ENCODE results near the gene COQ8A.

Gene COQ8A

DNA sequence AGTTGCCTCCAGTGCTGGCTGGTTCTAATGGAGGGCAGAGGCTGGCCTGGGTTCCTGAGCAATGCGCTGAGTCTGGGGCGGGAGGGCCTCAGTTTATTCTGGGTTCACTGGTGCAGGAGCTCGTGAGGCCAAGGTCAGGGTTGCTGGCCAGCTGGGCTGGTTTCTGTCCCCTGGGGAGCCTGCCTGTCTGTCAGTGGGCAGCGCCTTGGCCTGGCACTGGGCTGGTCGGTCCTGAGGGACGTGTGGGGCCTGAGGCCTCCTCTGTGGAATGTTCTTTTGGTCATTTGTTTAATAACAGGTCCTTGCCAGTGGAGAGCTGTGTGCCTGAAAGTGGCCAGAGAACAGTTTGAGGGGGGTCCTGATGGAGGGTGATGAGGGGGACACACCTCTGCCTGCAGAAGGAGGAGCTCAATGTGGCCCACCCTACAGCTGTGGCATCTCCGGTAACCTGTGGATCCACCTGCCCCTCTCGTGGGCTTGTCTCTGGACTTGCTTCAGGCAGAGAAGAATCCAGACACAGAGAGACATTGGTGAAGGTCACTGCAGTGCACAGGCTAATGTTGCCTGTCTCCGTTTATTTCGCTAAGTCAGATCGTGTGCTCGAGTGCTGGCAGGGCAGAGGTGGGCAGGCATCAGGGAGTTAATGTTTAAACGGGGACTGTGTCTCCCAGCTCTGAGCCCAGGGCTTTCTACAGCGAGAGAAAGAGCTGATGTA is 34.6 kb downstream of the COQ8A start:
- no peak for DNase-seq (ENCODE audit: low spot score)

DNA sequence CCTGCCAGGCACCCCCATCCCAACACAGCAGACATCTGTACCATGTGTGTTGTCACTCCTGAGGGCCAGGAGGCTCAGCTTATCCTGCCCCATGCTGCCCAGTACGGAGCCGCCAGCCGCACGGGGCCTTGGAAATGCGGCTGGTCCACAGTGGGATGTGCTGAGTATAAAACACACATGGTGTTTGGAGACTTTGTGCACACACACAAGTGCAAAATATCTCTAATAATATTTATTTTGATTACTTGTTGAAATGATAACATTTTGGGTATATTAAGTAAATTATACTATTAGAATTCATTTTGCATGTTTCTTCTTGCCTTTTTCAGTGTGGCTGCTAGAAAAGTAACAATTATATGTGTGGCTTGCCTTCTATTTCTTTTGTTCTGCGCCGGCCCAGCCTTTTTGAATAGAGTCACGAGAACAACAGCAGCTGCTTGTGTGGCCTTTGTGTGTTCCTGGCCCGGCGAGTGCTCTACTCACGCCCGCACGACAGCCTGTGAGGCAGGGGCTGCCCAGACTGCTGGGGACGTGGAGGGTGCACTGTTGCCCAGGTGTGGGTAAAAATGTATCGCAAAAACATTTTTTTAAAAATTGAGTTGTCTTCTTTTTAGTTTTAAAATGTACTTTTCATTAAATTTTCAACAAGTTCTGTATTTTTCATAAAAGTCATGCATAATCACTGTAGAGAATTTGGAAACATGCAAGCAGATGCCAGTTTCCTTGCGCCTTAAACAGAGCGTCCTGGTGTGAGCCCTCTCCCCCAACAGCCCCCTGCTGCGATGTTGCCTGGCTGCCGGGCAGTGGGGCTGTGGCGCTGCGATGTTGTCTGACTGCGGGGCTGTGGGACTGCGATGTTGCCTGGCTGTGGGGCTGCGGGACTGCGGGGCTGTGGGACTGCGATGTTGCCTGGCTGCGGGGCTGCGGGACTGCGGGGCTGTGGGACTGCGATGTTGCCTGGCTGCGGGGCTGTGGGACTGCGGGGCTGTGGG is 35.5 kb downstream of the COQ8A start:
- no peak for DNase-seq (ENCODE audit: low spot score)

DNA sequence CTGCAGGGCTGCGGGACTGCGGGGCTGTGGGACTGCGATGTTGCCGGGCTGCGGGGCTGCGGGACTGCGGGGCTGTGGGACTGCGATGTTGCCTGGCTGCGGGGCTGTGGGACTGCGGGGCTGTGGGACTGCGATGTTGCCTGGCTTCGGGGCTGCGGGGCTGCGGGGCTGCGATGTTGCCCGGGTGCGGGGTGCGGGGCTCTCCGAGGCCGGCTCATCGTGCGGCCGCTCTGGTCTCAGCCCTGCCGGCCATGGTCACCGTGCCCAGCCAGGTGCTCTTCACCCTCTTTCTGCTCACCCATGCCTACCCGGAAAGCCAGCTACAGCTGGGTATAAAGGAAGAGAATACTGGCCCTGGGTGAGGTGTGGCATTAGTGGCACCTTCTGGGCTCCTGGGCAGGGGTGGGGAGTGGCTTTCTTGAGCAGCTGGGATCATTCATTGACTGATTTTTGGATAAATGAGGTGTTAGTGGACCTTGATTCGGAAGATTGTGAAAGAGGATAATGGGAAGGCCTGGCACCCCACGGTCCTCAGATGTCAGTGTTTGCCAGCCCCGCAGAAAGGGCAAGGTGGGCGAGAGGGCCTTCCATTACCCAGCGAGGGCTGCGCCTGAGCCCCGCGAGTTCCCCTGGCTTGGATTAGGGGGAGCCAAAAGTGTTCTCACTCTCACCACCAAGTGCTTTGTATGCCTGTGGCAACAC is 36.3 kb downstream of the COQ8A start:
- DNase-seq (ENCODE audit: low spot score): no peak

DNA sequence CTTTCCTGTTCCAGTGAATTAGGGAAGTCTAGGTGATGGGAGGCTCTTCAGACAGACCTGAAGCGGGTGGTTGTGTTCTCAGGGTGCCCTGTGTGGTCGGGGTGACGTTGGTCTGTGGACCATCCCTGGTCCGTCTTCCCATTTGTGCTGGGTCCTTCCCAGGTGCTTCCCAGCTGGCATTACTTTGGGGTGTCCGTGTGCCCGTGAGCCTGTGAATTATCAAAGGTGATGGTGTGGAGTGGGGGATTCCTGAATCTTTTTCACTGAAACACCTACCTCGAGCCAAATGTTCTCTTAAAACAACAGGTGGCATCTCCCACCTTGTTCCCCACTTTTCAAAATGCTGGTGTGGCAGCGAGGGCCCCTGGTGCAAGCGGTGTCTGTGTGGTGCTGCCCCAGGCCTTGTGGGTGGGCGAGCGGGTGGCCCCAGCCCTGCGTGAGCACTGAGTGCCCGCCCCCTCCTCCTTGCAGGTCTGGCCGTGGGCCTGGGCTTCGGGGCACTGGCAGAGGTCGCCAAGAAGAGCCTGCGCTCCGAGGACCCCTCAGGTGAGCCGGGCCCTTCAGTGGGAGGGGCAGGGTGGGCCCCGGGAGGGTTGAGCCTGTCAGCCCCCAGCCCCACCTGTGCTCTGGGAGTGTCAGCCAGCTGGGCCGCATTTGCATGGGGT is 37.0 kb downstream of the COQ8A start:
- DNase-seq (ENCODE audit: low spot score): no peak

DNA sequence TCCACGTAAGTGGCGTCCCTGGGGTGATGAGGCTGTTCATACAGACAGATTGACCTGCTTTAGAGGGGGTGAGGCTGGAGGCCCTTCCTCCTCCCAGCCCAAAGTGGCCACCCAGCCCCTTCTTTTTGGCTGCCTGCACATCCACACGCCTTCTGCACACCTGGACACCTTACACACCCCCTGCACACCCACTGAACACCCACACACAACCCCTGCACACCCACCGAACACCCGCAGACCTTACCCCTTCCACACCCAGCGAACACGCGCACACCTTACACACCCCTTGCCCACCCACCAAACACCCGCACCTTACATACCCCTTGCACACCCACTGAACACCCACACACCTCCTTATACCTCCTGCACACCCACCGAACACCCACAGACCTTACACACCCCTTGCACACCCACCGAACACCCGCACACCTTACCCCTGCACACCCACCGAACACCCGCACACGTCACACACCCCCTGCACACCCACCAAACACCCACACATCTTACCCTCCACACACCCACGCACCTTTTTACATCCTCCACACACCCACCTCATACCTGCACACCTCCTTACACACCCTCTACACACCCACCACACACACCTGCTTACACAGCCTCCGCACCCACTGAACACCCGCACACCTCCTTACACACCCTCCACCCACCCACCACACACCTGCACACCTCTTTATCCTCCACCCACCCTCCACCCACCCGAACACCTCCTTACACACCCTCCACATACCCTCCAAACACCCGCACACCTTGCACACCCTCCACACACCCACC is 37.7 kb downstream of the COQ8A start:
- DNase-seq (ENCODE audit: low spot score): no peak

DNA sequence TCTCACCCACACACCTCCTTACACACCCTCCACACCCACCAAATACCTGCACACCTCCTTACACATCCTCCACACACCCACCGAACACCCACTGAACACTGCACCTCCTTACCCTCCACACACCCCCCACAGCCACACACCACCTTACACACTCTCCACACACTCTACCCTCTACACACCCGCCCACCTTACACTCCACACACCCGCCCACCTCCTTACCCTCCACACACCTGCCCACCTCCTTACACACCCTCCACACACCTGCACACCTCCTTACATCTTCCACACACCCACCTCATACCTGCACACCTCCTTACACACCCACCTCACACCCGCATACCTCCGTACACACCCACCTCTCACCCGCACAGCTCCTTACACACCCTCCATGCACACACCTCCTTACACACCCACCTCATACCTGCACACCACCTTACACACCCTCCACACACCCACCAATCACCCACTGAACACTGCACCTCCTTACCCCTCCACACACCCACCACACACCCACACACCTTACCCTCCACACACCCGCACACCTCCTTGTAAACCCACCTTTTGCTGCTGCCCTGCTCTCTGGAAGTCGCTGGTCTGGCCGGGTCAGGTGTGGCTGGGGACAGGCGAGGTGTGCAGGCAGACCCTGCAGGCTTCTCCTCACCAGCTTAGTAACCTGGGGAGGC is 38.5 kb downstream of the COQ8A start:
- no peak for DNase-seq (ENCODE audit: low spot score)

DNA sequence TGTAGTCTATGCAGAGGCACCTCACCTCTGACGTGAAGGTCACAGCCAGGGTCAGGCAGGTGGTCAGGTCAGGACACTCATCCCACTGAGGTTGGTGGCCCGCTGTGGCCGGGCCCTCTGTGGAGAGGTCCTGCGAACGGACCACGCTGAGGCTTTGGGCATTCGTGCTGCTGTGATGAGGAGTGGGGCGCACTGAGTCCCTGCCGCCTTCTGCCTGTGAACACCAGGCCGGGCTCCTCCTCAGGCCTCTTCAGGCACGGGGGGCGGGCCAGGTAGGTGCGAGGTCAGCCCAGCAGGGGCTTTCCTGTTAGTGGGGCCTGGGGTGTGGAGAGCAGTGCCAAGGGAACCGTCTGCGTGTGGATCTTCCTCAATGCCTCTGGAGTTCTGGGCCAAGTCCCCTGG is 39.0 kb downstream of the COQ8A start:
- DNase-seq (ENCODE audit: low spot score): no peak

DNA sequence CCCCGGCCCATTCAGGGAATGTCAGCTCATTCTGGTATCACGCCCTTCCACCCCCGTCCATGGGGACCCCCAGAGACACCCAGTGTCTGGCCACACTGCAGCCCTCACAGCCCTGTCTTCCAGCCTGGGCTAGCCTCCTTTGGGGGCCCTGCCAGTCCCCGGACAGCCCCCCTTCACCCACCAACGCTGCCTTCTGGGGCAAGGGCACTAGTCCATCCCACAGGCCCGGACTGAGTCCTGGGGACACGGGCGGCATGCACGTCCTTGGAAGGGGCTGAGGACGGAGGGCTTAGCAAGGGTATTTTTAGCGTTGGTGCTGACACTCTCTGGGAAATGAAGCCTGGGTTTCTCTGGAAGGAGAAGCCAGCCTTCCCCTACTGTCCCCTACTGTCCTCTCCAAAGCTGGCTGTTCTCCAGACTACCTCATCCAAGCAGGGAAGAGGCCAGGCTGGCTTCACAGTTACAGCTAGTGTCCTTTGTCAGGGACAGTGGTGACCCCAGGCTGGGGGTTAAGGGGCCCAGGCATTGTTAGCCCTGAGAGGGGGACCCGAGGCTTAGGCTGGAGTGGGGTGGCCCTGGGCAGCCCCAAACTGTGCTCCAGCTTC is 39.5 kb downstream of the COQ8A start:
- no peak for DNase-seq (ENCODE audit: low spot score)

DNA sequence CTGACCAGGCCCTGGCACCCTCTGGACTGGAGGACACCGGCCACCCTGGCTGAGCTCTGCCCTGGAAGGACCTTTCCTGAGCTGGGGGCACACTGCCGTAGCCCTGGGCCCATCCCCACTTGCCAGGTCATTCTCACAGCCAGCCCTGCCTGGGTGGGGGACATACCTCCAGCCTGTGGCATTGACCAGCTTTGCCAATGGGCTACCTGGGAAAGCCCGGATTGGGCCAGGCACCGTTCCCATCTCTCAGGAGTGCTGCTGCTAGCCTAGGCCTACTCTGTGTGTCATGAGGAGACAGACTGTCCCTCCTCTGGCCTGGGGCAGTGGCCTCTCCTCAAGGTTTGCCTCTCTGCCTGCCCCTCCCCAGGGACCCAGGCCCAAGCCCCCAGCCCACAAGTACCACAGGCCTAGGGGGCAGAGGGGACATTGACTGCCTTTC is 40.0 kb downstream of the COQ8A start:
- DNase-seq (ENCODE audit: low spot score): no peak

DNA sequence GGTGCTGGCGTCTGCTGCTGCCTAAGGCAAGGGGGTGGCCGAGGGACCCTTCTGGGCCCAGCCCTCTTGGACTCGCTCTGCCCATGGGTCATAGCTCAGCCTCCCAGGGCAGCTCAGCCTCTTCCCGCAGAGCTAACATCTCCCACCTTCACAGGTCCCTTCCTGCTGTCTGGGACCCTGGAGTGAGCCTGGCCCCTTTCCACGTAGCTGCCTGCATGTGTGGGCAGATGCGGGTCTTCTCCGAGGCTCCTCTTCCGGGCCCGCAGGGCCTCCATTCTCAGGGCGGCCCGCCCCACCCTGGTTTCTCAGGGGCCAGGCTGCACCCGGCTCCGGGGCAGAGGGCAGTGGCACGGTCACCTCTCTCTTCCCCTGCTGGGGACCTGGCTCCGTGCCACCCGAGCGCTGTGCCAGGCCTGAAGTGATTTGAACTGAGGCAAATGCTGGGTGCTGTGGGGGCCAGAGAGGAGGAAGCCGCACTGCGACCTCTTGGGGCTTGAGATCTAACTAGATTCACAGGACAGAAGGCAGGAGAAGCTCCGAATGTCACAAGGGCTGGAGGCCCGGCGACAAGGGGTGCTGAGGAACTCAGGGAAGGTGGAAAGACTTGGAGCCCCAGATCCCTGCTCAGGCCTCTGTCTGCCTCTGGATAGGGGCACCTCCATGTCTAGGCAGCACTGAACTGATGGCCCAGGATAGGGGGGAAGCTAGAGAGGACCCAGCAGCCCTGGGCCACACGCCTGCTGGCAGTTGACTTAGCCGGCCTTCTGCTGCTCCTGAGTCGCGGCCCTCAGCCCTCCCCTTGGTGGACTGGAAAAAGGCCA is 40.7 kb downstream of the COQ8A start:
- no peak for DNase-seq (ENCODE audit: low spot score)

DNA sequence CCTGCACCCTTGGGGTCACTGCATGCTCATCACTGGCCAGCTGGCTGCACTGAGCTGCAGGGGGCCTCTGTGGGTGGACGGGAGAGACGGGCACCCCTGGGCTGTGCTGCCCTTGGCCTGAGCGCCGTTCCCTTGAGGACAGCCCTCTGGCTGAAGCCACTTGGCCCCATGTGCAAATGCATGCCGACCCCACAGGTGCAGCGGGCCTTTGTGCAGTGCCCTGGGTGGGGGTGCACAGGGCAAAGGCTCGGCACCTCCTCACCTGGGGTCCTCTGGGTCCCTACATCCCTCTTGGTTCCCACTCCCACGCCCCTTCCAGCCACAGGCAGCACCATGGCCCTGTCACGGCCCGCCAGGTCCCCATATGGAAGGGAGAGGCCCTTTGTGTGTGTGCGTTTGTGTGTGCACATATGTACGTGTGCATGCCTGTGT is 41.3 kb downstream of the COQ8A start:
- no peak for DNase-seq (ENCODE audit: low spot score)

DNA sequence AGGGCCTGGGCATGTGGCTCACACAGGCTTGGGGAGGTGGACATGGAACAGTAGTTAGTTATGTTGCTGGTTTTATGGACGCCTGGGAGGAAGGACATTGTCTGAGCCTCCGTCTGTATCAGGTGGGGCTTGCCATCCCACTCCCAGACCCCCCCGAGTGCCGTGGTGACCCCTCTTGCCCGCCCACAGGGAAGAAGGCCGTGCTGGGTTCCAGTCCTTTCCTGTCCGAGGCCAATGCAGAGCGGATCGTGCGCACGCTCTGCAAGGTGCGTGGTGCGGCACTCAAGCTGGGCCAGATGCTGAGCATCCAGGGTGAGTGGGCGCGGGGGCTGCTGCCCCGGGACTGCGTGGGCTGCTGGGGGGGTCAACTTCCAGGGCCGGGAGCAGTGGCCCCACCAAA is 41.7 kb downstream of the COQ8A start:
- no peak for DNase-seq (ENCODE audit: low spot score)

DNA sequence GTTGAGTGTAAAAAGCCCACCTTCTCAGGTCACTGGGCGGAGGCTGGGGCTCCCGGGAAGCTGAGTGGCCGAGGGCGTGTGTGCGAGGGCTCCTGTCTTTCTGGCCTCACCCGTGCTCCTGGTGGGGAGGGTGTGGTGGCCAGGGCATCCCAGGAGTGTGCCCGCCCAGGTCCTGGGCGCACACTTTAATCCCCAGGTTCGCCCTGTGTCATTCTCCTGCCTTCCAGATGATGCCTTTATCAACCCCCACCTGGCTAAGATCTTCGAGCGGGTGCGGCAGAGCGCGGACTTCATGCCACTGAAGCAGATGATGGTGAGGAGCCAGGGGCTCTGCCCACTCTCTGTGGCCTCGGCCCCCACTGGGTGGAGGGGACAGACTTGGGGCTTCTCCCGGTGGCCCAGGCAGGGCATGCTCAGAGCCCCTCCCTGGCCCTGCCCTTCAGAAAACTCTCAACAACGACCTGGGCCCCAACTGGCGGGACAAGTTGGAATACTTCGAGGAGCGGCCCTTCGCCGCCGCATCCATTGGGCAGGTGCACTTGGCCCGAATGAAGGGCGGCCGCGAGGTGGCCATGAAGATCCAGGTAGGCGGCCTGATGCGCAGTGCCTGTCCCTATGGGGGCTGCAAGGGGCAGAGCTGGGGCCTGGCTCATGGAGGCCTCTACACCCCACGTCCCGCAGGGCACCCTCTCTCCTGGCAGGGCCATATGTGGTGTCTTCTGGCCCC is 42.5 kb downstream of the COQ8A start:
- no peak for DNase-seq (ENCODE audit: low spot score)

DNA sequence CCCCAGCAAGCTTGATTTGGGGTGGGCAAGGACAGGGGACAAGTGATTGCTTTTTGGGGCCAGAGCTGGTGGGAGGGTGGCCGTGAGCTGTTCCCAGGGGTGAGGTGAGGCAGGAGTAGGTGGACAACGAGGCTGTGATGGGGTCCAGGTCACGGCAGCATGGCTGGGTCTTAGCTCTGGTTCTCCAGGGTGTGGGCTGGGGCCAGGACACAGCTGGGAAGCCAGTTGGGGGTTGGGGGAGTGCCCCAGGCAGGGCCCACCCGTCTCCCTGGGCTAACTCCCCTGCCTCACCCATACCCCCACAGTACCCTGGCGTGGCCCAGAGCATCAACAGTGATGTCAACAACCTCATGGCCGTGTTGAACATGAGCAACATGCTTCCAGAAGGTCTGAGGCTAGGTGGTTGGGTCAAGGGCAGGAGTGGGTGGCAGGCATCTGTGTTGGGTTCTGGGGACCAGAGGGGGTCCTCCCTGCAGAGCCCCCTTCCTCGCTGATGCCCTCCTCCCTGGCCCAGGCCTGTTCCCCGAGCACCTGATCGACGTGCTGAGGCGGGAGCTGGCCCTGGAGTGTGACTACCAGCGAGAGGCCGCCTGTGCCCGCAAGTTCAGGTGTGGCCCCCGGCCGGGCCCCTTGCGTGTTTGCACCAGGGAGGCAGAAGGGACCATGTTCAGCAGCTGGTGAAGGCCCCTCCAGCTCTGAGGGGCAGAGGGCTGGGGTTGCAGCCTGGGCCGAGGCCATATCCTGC is 43.3 kb downstream of the COQ8A start:
- DNase-seq (ENCODE audit: low spot score): no peak

DNA sequence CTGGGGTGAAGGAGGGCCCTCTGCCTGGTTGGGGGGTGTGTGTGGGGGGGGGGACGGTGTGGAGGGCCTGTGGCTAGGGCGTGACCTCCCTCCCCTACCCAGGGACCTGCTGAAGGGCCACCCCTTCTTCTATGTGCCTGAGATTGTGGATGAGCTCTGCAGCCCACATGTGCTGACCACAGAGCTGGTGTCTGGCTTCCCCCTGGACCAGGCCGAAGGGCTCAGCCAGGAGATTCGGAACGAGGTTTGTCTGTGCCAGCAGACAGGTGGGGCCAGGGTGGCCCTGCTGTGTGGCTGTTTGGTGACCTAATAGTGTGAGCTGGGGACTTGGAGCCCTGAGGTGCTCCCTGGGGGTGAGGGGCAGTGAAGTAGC is 43.9 kb downstream of the COQ8A start:
- DNase-seq (ENCODE audit: low spot score): no peak

DNA sequence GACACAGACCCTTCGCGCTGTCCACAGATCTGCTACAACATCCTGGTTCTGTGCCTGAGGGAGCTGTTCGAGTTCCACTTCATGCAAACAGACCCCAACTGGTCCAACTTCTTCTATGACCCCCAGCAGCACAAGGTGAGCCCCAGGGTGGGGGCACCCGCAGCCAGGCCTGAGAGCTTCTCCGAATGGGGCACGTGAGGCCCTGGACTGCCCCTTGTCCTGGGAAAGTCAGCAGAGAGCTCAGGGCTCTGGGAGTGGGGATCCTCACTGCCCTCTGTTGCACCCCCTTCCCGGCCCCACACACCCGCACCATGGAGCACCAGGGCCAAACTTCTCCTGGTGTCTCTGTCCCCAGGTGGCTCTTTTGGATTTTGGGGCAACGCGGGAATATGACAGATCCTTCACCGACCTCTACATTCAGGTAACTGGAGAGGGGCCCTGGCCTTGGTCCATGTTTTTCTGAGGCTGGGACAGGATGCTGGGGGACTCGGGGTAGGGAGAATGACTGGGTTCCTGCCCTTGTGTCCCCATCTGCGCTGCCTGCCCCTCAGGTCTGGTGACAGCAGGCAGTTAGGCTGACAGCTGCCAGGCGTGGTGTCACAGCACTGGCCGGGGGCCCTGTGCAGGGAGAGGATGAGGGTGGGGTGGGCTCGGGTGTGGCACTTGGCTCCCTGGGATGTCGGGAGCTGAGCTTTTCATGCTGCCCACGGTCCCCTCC is 44.6 kb downstream of the COQ8A start:
- no peak for DNase-seq (ENCODE audit: low spot score)

DNA sequence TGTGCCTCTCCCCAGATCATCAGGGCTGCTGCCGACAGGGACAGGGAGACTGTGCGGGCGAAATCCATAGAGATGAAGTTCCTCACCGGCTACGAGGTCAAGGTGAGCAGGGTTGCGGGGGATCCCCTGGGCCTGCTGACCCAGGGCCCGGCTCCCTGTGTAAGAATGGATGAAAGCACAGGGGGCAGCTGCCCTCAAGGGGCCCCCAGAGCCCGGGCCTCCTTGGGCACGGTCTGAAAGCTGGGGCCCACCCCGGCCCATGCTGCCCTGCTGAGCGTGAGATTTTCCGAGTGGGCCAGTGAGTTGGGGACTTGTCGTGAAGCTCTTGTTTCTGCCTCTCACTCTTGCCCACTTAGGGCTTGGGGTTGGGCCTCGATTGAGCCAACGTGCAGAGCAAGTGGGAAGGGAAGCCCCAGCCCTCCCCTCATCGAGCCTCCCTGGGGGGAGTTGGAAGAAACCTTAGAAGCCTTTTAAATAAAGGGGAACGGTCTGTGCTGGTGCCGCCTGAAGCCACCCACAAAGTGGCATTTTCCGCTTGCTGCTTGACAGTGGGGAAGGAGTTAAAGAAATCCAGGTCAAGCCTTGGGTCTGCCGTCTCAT is 45.2 kb downstream of the COQ8A start:
- no peak for DNase-seq (ENCODE audit: low spot score)
